ENCODE results near the gene RSPH1. TPM values are rescaled to one million over a fixed set of nuclear protein-coding genes. Genes with fewer than 3 reads are reported as not detected.

The RSPH1 gene
- total RNA-seq, 4 donors from 2014 or later: 0.50 to 0.78 (median 0.57) TPM; not detected in 1

GRCh38 chr21:42525676-42526378 is 29.8 kb upstream of the RSPH1 start:
- intact Hi-C loops (cut with DNase I): no loop called here
- Histone ChIP-seq H3K27me3 (no peaks in the 10 kb centered on the region), H3K9me3 (no peaks in the 10 kb centered on the region), H3K4me1 (peaks cover 28 to 39% (median 37%) of the 10 kb centered on the region in 4 donors), H3K4me3 (no peak overlapping the region), H3K27ac (replicated peaks in 1 of 4) (peak overlapping the region; percentile 80 to 83 (median 82)), H3K36me3 (peaks cover 0 to 16% (median 11%) of the 10 kb centered on the region in 4 donors)
- DNase-seq (ENCODE audit: extremely low spot score): no peak
- WGBS: 56% methylated on average over 9 of the region's 9 CpGs
- TF ChIP-seq POLR2AphosphoS5 (IDR thresholded peaks at IDR 0.05) (no peak), CTCF (IDR thresholded peaks at IDR 0.05) (no peak), EP300 (IDR thresholded peaks at IDR 0.05) (no peak), POLR2A (IDR thresholded peaks at IDR 0.05; ENCODE audit: low read depth) (no peak)

DNA sequence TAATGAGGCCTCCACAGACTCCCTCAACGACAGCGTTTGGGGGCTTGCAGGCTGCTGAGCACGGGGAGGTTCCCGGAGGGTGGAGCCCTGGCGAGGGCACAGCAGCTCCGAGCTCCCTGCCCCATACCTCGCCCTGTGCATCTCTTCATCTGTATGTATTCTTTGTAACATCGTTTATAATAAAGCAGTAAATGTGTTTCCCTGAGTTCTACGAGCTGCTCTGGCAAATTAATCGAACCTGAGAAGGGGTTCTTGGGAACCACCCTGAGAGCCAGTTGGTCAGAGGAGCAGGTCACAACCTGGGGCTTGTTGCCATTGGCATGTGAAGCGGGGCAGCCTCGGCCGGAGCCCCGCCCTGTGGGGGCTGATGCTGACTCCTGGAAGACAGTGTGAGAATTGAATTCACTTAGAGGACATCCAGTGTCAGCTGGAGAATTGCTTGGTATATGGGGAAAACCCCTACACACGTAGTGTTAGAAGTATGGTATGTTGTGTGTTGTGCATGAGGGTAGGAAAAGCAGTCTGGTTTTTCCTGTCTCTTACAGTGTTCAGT is 29.1 kb upstream of the RSPH1 start:
- DNase-seq (ENCODE audit: extremely low spot score): no peak
- TF ChIP-seq POLR2AphosphoS5 (IDR thresholded peaks at IDR 0.05): no peak
- TF ChIP-seq CTCF (IDR thresholded peaks at IDR 0.05): no peak
- TF ChIP-seq EP300 (IDR thresholded peaks at IDR 0.05): no peak
- TF ChIP-seq POLR2A (IDR thresholded peaks at IDR 0.05; ENCODE audit: low read depth): no peak
- Histone ChIP-seq H3K27me3 (no peaks in the 10 kb centered on the region), H3K4me1 (peaks cover 28 to 39% (median 37%) of the 10 kb centered on the region in 4 donors), H3K27ac (replicated peaks in 1 of 4) (peak overlapping the region; percentile 80 to 83 (median 82)), H3K9me3 (no peaks in the 10 kb centered on the region), H3K4me3 (peak overlapping the region; percentile 39 to 55 (median 46)), H3K36me3 (peaks cover 0 to 21% (median 11%) of the 10 kb centered on the region in 4 donors)
- WGBS: 35% methylated on average over 13 of the region's 15 CpGs
- intact Hi-C loops (cut with DNase I): no loop called here

GRCh38 chr21:42524341-42525028 is 28.5 kb upstream of the RSPH1 start:
- Histone ChIP-seq H3K4me3 (peak overlapping the region; percentile 39 to 55 (median 46)), H3K9me3 (no peaks in the 10 kb centered on the region), H3K27ac (replicated peaks in 1 of 4) (peak overlapping the region; percentile 80 to 83 (median 82)), H3K27me3 (no peaks in the 10 kb centered on the region), H3K36me3 (peaks cover 0 to 21% (median 15%) of the 10 kb centered on the region in 4 donors), H3K4me1 (peaks cover 28 to 39% (median 37%) of the 10 kb centered on the region in 4 donors)
- 16% methylated on average over 17 of the region's 17 CpGs for WGBS
- intact Hi-C loops (cut with DNase I): no loop called here
- no peak for DNase-seq (ENCODE audit: extremely low spot score)
- TF ChIP-seq POLR2AphosphoS5 (IDR thresholded peaks at IDR 0.05) (peak; percentile 35 to 42), CTCF (IDR thresholded peaks at IDR 0.05) (no peak)

GRCh38 chr21:42523941-42524340 is 27.9 kb upstream of the RSPH1 start:
- H3K4me1 ChIP-seq: peaks cover 28 to 39% (median 37%) of the 10 kb centered on the region in 4 donors
- TF ChIP-seq CTCF (IDR thresholded peaks at IDR 0.05) (no peak), EP300 (IDR thresholded peaks at IDR 0.05) (no peak)
- H3K36me3 ChIP-seq: peaks cover 0 to 27% (median 20%) of the 10 kb centered on the region in 4 donors
- H3K4me3 ChIP-seq: peak overlapping the region in 3 of 4 donors; percentile 39 to 47 (median 45)
- intact Hi-C loops (cut with DNase I): no loop called here
- peak overlapping the region; percentile 80 to 83 (median 82) for H3K27ac ChIP-seq (replicated peaks in 1 of 4)
- whole genome bisulfite sequencing: 91% methylated on average over 9 of the region's 9 CpGs
- H3K27me3 ChIP-seq: no peaks in the 10 kb centered on the region
- H3K9me3 ChIP-seq: no peaks in the 10 kb centered on the region
- DNase-seq (ENCODE audit: extremely low spot score): no peak
